ENCODE measurements around the gene FBXL4. TPM values are rescaled to one million over a fixed set of nuclear protein-coding genes. Genes with fewer than 3 reads are reported as not detected.
A peak's percentile ranks its signal among the peaks of the same experiment; 100 is the strongest.

The FBXL4 gene
- total and polyA plus RNA-seq, 10 of the 15 experiments (the other 5 are each of a cell fraction or from before 2014, with no cell fraction given): 2.9 to 16.9 (median 7.2) TPM

- peak; percentile 32 for DNase-seq (ENCODE audit: low read depth, low spot score)
- H3K27ac ChIP-seq (ENCODE audit: control insufficient read depth, insufficient read depth): no peak overlapping the region
- H3K27me3 ChIP-seq (replicated peaks in 1 of 2; ENCODE audit: control insufficient read depth in 2 of 2, insufficient read depth in 2 of 2, low read length in 1 of 2): no peaks in the 10 kb centered on the region
- SMC1A ChIA-PET (ENCODE audit: uncharacterized antibody, unreplicated experiment): interaction anchor here (0.5 to 2.0 kb wide), 7 partner anchors 8 to 214 kb away, joined by 3 to 7 read pairs (median 3); no protein-coding TSS in a partner anchor
- H3K36me3 ChIP-seq (ENCODE audit: control insufficient read depth in 2 of 2, insufficient read depth in 2 of 2, low read length in 1 of 2): no peaks in the 10 kb centered on the region; a peak in 1 of 4 replicates
- H3K4me1 ChIP-seq (ENCODE audit: control insufficient read depth, insufficient read depth, low read length): no peaks in the 10 kb centered on the region; the same call in 1 of the 2 replicates
- no peak overlapping the region for H2AFZ ChIP-seq (ENCODE audit: control insufficient read depth, low read depth, low read length)
- intact Hi-C loops (cut with micrococcal nuclease; ENCODE audit: unreplicated experiment) (no loop called here), in situ Hi-C loops (cut with MboI) (no loop called here)
- H4K20me1 ChIP-seq (ENCODE audit: control insufficient read depth, insufficient read depth): no peaks in the 10 kb centered on the region
- no peaks in the 10 kb centered on the region for H3K79me2 ChIP-seq (ENCODE audit: control insufficient read depth, insufficient read depth, low read length)
- H3K9ac ChIP-seq (ENCODE audit: control insufficient read depth, insufficient read depth, low read length): no peak overlapping the region
- H3K4me3 ChIP-seq: no peak overlapping the region
- FAIRE-seq: peak; percentile 64
- POLR2A ChIA-PET: no interaction called here
- RAD21 ChIA-PET (ENCODE audit: unreplicated experiment): interaction anchor here (0.9 kb wide), 1 partner anchor 71 kb away, joined by 3 read pairs; no protein-coding TSS in a partner anchor
- peak overlapping the region; percentile 4; the same call in 1 of the 2 replicates for H3K4me2 ChIP-seq (ENCODE audit: control insufficient read depth, insufficient read depth)
- peak; percentile 97 for ATAC-seq
- CTCF ChIA-PET: interaction anchor here (0.6 to 1.5 kb wide), 4 partner anchors 10 to 274 kb away, joined by 3 read pairs; no protein-coding TSS in a partner anchor
- no peaks in the 10 kb centered on the region for H3K9me3 ChIP-seq (replicated peaks; ENCODE audit: control insufficient read depth, insufficient read depth, low read length)
- BruUV-seq (replicated peaks): no TSS peak
- TF ChIP-seq BHLHE40 (IDR thresholded peaks at IDR 0.05; ENCODE audit: borderline replicate concordance in 1 of 2, low read depth in 2 of 2, low read length in 1 of 2) (peak in 1 of 2 experiments; percentile 6; a peak in 1 of 4 replicates), SREBF1 (IDR thresholded peaks at IDR 0.05; ENCODE audit: low read length) (no peak), CHD1 (IDR thresholded peaks at IDR 0.05; ENCODE audit: low read depth, low read length) (no peak), IKZF1 (conservative IDR thresholded peaks at IDR 0.05) (peak; percentile 54; the same call in 1 of the 2 replicates), HDGF (IDR thresholded peaks at IDR 0.05) (no peak), KLF5 (IDR thresholded peaks at IDR 0.05; ENCODE audit: partially characterized antibody) (no peak), FOS (IDR thresholded peaks at IDR 0.05; ENCODE audit: borderline replicate concordance, extremely low read depth, insufficient read length) (no peak), TARDBP (IDR thresholded peaks at IDR 0.05; ENCODE audit: borderline replicate concordance) (no peak), KDM1A (IDR thresholded peaks at IDR 0.05; ENCODE audit: borderline replicate concordance) (no peak), RELA (IDR thresholded peaks at IDR 0.05; ENCODE audit: borderline replicate concordance, partially characterized antibody) (no peak), CHD2 (IDR thresholded peaks at IDR 0.05; ENCODE audit: borderline replicate concordance, low read depth, low read length) (no peak), BACH1 (IDR thresholded peaks at IDR 0.05; ENCODE audit: borderline replicate concordance) (no peak), RBBP5 (conservative IDR thresholded peaks at IDR 0.05) (no peak), ZNF592 (IDR thresholded peaks at IDR 0.05) (no peak), ZBTB40 (IDR thresholded peaks at IDR 0.05; ENCODE audit: borderline replicate concordance) (no peak), PAX5 (IDR thresholded peaks at IDR 0.05; ENCODE audit: borderline replicate concordance, low read depth, low read length) (no peak), MAX (IDR thresholded peaks at IDR 0.05; ENCODE audit: low read depth, low read length) (no peak), MEF2B (IDR thresholded peaks at IDR 0.05; ENCODE audit: partially characterized antibody, poor library complexity, severe bottlenecking) (peak; percentile 92)
Measured at GRCh38 chr6:98880486-98880885, 67.3 kb downstream of the FBXL4 start.
